NOMO-1 (cell line): ENCODE results near the gene KRTAP10-12.
"Not testable (repeated sequence)": the region's sequence is repeated elsewhere in the genome, so short reads cannot be mapped to it uniquely, and the experiment has no call there.

Experiments used
- DNase-seq, 2 experiments: peaks; one replicate each; lab custom pipeline; 2025; ENCODE audit not compliant: unreplicated experiment in 2 of 2; lab: John Stamatoyannopoulos, UW

The KRTAP10-12 gene

GRCh38 chr21:44697172-44697810 lies at the start of gene KRTAP10-12:
Gene KRTAP10-12, plus strand, starts transcription at chr21:44697172. Its CDS starts 30 bp downstream, at chr21:44697202.
- DNase-seq = not testable (repeated sequence)

GRCh38 chr21:44647222-44647552 lies 49.8 kb upstream of the KRTAP10-12 start:
- DNase-seq = no peak

GRCh38 chr21:44648557-44649311 lies 48.2 kb upstream of the KRTAP10-12 start:
- DNase-seq = no peak

GRCh38 chr21:44649521-44650100 lies 47.4 kb upstream of the KRTAP10-12 start:
- no peak for DNase-seq

- DNase-seq = no peak
Observed at GRCh38 chr21:44650265-44650972, 46.6 kb upstream of the KRTAP10-12 start.

- no peak for DNase-seq
Observed at GRCh38 chr21:44650973-44651675, 45.8 kb upstream of the KRTAP10-12 start.

- no peak for DNase-seq
Observed at GRCh38 chr21:44653123-44653522, 43.8 kb upstream of the KRTAP10-12 start.

- DNase-seq = no peak
Observed at GRCh38 chr21:44653656-44654575, 43.1 kb upstream of the KRTAP10-12 start.

GRCh38 chr21:44654576-44655175 lies 42.3 kb upstream of the KRTAP10-12 start, which contains the start of gene KRTAP12-4:
Gene KRTAP12-4, minus strand, starts transcription at chr21:44654659. Its CDS starts 45 bp downstream, at chr21:44654614.
- DNase-seq = no peak

GRCh38 chr21:44656868-44657267 lies 40.1 kb upstream of the KRTAP10-12 start:
- no peak for DNase-seq

- DNase-seq = no peak
Observed at GRCh38 chr21:44657635-44658540, 39.1 kb upstream of the KRTAP10-12 start, which contains the start of gene KRTAP12-3. Gene KRTAP12-3, plus strand, starts transcription at chr21:44657932. Its CDS starts 48 bp downstream, at chr21:44657980.

- no peak for DNase-seq
Observed at GRCh38 chr21:44658541-44658910, 38.4 kb upstream of the KRTAP10-12 start.

- peak; percentile 1 to 7 for DNase-seq
Observed at GRCh38 chr21:44658913-44659595, 37.9 kb upstream of the KRTAP10-12 start.

GRCh38 chr21:44661567-44661966 lies 35.4 kb upstream of the KRTAP10-12 start:
- not testable (repeated sequence) for DNase-seq

- no peak for DNase-seq
Observed at GRCh38 chr21:44664691-44665090, 32.3 kb upstream of the KRTAP10-12 start.

- no peak for DNase-seq
Observed at GRCh38 chr21:44666401-44667320, 30.3 kb upstream of the KRTAP10-12 start, which contains the start of gene KRTAP12-2. Gene KRTAP12-2, minus strand, starts transcription at chr21:44666927. Its CDS starts 41 bp downstream, at chr21:44666886.
